Measurements from ENCODE around the gene RMND1.

DNA sequence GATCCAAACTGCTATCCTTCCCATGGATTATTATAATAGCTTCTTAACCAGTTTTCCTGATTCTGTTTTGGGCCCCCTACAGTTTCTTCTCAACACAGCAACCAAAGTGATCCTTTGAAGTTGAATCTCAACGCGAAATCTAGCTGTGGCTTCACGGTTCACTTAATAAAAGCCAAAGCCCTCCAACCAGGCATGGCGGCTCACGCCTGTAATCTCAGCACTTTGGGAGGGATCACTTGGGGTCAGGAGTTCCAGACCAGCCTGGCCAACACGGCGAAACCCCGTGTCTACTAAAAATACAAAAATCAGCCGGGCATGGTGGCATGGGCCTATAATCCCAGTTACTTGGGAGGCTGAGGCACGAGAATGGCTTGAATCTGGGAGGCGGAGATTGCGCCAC, 3.3 kb downstream of the RMND1 start:
- TF ChIP-seq, protein P1, sequence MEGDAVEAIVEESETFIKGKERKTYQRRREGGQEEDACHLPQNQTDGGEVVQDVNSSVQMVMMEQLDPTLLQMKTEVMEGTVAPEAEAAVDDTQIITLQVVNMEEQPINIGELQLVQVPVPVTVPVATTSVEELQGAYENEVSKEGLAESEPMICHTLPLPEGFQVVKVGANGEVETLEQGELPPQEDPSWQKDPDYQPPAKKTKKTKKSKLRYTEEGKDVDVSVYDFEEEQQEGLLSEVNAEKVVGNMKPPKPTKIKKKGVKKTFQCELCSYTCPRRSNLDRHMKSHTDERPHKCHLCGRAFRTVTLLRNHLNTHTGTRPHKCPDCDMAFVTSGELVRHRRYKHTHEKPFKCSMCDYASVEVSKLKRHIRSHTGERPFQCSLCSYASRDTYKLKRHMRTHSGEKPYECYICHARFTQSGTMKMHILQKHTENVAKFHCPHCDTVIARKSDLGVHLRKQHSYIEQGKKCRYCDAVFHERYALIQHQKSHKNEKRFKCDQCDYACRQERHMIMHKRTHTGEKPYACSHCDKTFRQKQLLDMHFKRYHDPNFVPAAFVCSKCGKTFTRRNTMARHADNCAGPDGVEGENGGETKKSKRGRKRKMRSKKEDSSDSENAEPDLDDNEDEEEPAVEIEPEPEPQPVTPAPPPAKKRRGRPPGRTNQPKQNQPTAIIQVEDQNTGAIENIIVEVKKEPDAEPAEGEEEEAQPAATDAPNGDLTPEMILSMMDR (IDR thresholded peaks at IDR 0.05), result no peak
- TF ChIP-seq POLR2AphosphoS5 (IDR thresholded peaks at IDR 0.05), result no peak

Data from prostate gland (tissue), 2 donors.